Activated T-cell treated with anti-CD3 and anti-CD28 coated beads for 4 hours (primary cell): ENCODE measurements around the gene PSMG3.
A peak's percentile ranks its signal among the peaks of the same experiment; 100 is the strongest.
"Not testable (repeated sequence)": the region's sequence is repeated elsewhere in the genome, so short reads cannot be mapped to it uniquely, and the experiment has no call there.

ENCODE experiments used
- DNase-seq: peaks from one replicate; pipeline ENCODE4 v3.0.0-alpha.2; 2020

The PSMG3 gene

DNA sequence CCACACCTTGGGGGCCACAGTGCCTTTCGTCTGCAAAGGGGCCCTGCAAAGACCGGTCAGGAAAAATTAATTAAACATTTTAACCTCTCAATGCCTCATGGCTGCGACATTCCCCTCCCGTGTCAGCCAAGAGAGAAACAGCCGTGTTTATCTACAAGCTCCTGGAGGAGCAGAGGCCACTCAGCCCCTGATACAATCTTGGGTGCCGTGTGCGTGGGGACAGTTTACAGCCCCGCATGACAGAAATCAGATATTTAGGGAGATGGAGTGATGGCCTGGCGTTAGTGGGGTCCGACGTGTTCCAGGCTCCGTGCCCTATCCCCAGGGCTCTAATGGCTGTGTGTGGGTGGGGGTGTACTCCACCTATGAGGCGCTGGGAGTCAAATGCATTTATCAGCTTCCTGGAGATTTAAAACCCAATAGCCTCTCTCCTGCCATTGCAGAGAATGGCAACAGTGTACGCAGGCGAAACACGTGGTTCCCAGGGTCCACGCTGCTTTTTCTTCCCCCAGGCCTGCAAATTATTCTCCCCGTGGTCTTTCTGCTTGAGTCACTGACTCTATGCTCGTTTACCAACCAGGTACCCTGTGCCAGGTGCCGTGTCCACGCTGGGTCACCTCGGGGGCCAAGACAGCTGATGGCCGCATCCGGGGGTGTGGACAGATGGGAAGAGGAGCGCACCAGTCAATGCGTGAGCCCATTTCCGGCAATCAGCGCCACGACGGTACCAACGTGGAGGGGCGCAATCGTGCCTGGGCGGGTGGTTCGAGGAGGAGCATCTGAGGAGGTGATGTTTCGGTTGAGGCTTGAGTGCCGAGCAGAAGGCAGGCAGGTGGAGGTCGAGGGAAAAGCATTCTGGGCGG lies 26.6 kb upstream of the PSMG3 start:
- DNase-seq = no peak

DNA sequence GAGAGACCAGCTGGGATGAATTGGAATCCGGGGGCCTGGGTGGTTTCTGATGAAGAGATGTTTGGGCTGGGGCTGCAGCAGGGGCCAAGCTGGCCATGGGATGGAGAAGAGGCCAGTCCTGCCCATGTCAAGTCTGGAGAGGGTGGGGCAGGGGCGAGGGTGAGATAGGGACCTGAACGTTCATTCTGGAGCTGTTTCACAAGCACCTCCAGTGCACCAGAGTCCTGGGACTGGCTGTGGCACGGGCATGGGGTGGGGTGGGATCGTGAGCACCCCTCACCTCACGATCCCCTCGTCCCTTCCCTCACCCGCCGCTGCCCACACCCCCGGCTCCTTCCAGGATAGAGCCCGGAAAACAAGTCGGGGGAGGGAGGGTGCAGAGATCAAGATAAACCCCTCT lies 25.8 kb upstream of the PSMG3 start:
- DNase-seq = no peak

DNA sequence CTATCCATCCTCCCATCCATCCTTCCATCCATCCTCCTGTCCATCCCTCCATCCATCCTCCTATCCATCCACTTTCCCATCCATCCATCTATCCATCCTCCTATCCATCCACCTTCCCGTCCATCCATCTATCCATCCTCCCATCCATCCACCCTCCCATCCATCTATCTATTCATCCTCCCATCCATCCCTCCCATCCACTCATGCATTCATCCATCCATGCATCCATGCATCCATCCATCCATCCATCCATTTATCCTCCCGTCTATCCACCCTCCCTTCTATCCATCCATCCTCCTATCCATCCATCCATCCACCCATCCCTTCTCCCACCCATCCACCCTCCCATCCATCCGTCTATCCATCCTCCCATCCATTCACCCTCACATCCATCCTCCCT lies 25.2 kb upstream of the PSMG3 start:
- no peak for DNase-seq

DNA sequence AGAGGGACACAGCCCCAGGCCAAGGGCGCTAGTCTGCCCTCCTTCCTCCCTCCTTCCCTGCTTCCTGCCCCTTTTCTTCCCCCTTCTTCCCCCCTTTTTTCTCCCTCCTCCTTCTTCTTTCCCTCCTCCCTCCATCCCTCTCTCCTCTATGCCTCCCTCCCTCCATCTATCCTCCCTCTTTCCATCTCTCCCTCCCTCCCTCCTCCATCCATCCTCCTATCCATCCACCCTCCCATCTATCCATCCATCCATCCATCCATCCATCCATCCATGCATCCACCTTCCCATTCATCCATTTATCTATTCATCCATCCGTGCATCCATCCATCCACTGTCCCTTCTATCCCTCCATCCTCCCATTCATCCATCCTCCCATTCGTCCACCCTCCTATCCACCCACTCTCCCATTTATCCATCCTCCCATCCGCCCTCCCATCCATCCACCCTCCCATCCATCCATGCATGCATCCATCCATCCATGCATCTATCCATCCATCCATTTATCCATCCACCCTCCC lies 24.1 kb upstream of the PSMG3 start:
- no peak for DNase-seq

- no peak for DNase-seq
Observed at GRCh38 chr7:1593091-1593866, 23.4 kb upstream of the PSMG3 start.

- no peak for DNase-seq
Observed at GRCh38 chr7:1592299-1592871, 22.6 kb upstream of the PSMG3 start.

DNA sequence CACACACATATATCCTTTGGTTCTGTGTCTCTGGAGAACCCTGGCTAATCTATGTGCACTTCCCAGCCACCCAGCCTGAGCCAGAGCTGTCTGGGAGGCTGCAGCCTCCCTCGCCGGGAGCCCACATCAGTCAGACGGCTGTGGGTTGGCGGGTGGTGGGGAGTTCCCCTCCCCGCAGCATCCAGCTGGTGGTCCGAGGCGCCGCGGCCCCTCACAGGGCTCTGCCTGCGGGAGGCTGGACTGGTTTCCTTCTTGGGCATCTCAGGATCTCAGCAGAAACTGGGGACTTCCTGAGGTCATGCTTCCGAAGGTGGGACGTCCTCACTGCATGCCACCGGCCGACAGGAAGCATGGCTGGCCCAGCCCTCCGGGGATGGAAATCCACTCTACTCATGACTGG lies 22.0 kb upstream of the PSMG3 start:
- no peak for DNase-seq

GRCh38 chr7:1591396-1591795 lies 21.6 kb upstream of the PSMG3 start:
- no peak for DNase-seq

DNA sequence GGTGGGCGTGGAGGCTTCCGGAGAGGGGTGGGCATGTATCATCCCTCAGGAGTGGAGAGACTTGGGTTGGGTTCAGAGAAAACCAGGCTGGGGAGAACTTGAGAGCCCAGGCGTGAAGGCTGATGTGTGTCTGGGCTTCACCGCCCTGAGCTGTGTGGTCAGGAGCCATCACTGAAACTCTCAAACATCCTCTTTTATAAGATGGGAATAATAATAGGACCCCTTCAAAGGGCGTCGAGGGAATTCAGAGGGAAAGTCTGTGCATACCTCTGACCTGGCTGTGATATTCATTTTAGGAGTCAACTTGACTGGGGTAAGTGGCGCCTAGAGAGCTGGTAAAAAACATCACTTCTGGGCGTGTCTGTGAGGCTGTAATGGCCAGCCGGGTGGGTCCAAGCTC lies 21.1 kb upstream of the PSMG3 start:
- no peak for DNase-seq

DNA sequence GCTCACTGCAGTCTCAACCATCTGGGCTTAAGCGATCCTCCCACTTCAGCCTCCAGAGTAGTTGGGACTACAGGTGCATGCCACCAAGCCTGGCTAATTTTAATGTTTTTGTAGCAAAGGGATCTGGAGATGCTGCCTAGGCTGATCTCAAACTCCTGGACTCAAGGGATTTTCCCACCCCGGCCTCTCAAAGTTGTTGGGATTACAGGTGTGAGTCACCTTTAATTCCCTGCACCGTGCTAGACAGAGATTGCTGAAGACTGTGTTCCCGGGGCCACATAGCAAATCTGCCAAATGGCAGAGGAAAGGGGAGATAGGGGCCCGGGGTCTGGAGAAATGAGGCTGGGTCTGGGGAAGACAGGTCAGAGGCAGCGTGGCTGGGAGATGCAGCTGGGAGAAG lies 20.6 kb upstream of the PSMG3 start:
- no peak for DNase-seq

DNA sequence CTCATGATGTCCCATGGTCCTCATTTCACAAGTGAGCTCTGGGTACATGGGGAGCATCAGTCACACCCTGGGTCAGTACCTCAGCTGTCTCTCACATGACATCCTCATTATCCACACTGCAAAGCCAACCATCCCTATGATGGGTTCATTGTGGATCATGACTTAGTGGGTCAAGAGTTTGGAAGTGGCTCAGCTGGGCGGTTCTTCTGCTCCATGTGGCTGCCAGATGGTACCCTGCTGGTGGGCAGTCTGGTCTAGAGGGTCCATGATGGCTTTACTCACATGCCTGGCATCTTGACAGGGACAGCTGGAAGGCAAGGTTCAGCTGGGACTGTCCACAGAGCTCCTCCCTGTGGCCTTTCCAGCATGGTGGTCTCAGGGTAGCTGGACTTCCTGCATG lies 19.1 kb upstream of the PSMG3 start:
- DNase-seq = no peak

DNA sequence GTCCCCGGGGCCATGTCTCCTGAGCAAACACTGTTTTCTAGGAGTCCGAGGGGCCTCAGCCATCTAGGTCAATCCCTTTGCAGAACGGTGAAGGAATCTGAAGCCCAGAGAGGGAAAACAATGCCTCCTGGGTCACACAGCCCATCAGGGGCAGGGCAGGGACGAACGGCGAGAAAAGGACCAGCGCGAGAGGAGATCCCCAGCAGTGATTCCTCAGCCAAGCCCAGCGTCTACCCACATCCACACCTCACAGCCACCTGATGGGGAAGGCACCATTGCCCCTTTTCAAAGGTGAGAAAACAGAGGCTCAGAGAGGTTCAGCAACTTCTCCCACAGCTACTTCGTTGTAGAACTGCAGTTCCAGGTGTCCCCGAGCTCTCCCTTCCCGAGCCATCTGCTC lies 17.9 kb upstream of the PSMG3 start:
- DNase-seq = no peak

- no peak for DNase-seq
Observed at GRCh38 chr7:1586827-1587705, 17.2 kb upstream of the PSMG3 start.

GRCh38 chr7:1586126-1586826 lies 16.4 kb upstream of the PSMG3 start:
- DNase-seq = no peak

DNA sequence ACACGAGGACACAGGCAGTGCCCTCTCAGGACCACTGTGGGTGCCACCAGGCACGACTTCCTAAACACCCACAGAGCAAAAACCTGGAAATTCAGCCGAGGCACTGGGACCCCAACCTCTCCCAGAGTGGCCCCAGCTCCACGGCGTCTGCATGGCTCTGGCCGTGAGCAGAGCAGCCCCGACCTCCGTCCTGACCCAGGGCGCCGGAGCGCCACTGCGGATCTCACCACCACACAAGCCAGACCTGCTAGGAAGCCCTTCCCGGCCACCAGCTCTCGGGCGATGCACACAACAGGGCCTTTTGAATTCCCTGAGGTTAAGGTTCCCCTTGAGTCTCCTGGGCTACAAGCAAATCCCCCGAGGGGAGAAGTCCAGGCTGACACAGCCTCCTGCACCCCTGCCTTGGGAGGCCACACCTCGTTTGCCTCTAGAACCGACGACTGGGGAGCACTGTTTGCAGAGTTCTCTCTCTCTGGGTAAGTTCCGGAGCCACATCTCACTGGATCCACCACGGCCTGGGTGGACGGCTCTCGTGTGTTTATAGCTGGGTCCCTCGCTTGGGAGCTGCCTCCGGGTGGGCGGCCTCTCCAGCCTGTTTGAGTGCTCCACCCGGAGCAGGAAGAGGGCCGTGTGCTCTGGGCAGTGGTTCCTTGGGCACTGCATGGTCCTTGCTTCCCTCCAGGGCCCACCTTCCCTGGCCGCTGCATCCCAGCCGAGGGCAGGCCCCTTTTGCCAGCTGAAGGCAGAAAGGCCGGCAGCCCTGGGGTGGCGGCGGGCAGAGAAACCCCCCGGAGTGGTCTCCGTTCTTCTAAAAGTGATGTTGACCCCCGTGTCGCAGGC lies 15.5 kb upstream of the PSMG3 start:
- no peak for DNase-seq

DNA sequence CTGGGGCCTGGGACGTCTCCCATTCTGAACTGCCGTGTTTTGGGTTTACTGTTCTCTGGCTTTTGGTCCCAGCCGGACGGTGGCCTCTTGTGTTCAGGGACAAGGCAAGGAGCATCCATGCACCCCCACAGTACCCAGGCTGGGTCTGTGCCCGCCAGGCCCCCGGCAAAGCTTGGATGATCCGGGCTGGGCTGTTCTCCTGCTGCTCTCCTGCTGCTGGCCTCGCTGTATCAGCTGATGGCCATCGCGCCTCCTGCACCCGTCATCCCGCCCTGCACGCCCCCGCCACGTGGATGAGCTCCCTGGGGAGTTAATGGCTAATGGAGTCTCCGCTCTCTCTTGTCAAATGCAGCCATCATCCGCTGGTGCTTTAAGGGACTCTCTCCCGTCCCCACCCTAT lies 14.9 kb upstream of the PSMG3 start:
- DNase-seq = no peak

- not testable (repeated sequence) for DNase-seq
Observed at GRCh38 chr7:1583241-1583930, 13.6 kb upstream of the PSMG3 start.

GRCh38 chr7:1580422-1581030 lies 10.7 kb upstream of the PSMG3 start:
- no peak for DNase-seq

GRCh38 chr7:1579481-1580421 lies 9.9 kb upstream of the PSMG3 start:
- DNase-seq = peak; percentile 62
